Urinary bladder (tissue), 4 donors: Measurements from ENCODE around the gene VAMP5. TPM values are rescaled to one million over a fixed set of nuclear protein-coding genes. Genes with fewer than 3 reads are reported as not detected.
"Not testable (repeated sequence)": the region's sequence is repeated elsewhere in the genome, so short reads cannot be mapped to it uniquely, and the experiment has no call there.

Experiments used
- DNase-seq: peaks from one replicate; pipeline ENCODE4 v3.0.0-alpha.2; 2015; ENCODE audit errors: extremely low spot score
- H3K27ac ChIP-seq: one replicate; pipeline ENCODE4 v1.5.1; 2013; ENCODE audit warnings: low read depth, mild to moderate bottlenecking, moderate library complexity
- H3K36me3 ChIP-seq: one replicate; pipeline ENCODE4 v1.6.1; 2013; ENCODE audit warnings: mild to moderate bottlenecking, moderate library complexity; ENCODE audit not compliant: insufficient read depth
- H3K4me1 ChIP-seq: one replicate; pipeline ENCODE4 v1.6.1; 2013; ENCODE audit warnings: mild to moderate bottlenecking, moderate library complexity; ENCODE audit not compliant: insufficient read depth
- H3K4me3 ChIP-seq: one replicate; pipeline ENCODE4 v1.5.1; 2013; ENCODE audit warnings: low read depth, low read length
- WGBS: extraction: QIAGEN DNeasy Blood & Tissue Kit; methylation state at CpG from one replicate; pipeline ENCODE4 v1.1.7; 2013; 5-methylcytosine and 5-hydroxymethylcytosine counted together
- polyA plus RNA-seq: library from polyadenylated mRNA; stranded (reverse); fragments of 200-250 nt; gene quantifications from one replicate; pipeline ENCODE4 v1.2.3, GENCODE V29; 2013
- total RNA-seq: library from RNA; depleted of rRNA; stranded (reverse); fragments of >200 nt; gene quantifications from one replicate; pipeline ENCODE4 v1.2.3, GENCODE V29; 2014
- donor health status: healthy with polysubstance abuse.
- donor health status: healthy.

VAMP5 gene
- total and polyA plus RNA-seq, 2 donors: 8.0 to 157 TPM

GRCh38 chr2:85604568-85605339 is 20.5 kb downstream of the VAMP5 start:
- WGBS: 54% methylated on average over 6 of the region's 6 CpGs
- no peak overlapping the region for H3K27ac ChIP-seq
- DNase-seq: no peak
- no peaks in the 10 kb centered on the region for H3K36me3 ChIP-seq
- H3K4me3 ChIP-seq: no peak overlapping the region
- H3K4me1 ChIP-seq: no peaks in the 10 kb centered on the region

GRCh38 chr2:85605406-85606115 is 21.3 kb downstream of the VAMP5 start:
- no peak overlapping the region for H3K27ac ChIP-seq
- DNase-seq: peak; percentile 60
- 29% methylated on average over 4 of the region's 4 CpGs for WGBS
- H3K36me3 ChIP-seq: no peaks in the 10 kb centered on the region
- no peaks in the 10 kb centered on the region for H3K4me1 ChIP-seq
- no peak overlapping the region for H3K4me3 ChIP-seq

- WGBS: 57% methylated on average over 7 of the region's 7 CpGs
- Histone ChIP-seq H3K36me3 (no peaks in the 10 kb centered on the region), H3K27ac (no peak overlapping the region), H3K4me3 (no peak overlapping the region), H3K4me1 (no peaks in the 10 kb centered on the region)
- DNase-seq: no peak
Observed at GRCh38 chr2:85606116-85606455, 21.9 kb downstream of the VAMP5 start.

GRCh38 chr2:85607268-85608215 is 23.3 kb downstream of the VAMP5 start:
- H3K27ac ChIP-seq: no peak overlapping the region

GRCh38 chr2:85611217-85611704 is 27.0 kb downstream of the VAMP5 start:
- Histone ChIP-seq H3K4me3 (peak overlapping the region; percentile 83), H3K4me1 (no peaks in the 10 kb centered on the region), H3K27ac (peak overlapping the region; percentile 88), H3K36me3 (no peaks in the 10 kb centered on the region)
- WGBS: 6% methylated on average over 24 of the region's 24 CpGs
- DNase-seq: no peak

More at GRCh38 chr2:85607268-85608215, 23.3 kb downstream of the VAMP5 start:
- WGBS: 78% methylated on average over 9 of the region's 9 CpGs
- Histone ChIP-seq H3K4me3 (no peak overlapping the region), H3K4me1 (no peaks in the 10 kb centered on the region), H3K36me3 (no peaks in the 10 kb centered on the region)
- DNase-seq: no peak

- 8% methylated on average over 73 of the region's 73 CpGs for WGBS
- no peaks in the 10 kb centered on the region for H3K4me1 ChIP-seq
- peak within 1 kb of the TSS; percentile 83 for H3K4me3 ChIP-seq
- peak within 1 kb of the TSS; percentile 88 for H3K27ac ChIP-seq
- peak; percentile 81 for DNase-seq
- no peaks in the 10 kb centered on the region for H3K36me3 ChIP-seq
Observed at GRCh38 chr2:85611705-85612587, 27.7 kb downstream of the VAMP5 start, which contains the start of gene C2orf68. C2orf68 (minus strand) TSS chr2:85612066; CDS start chr2:85611984, 82 bp downstream.

- no peaks in the 10 kb centered on the region for H3K4me1 ChIP-seq
Observed at GRCh38 chr2:85613717-85614515, 29.7 kb downstream of the VAMP5 start.

GRCh38 chr2:85614757-85615156 is 30.5 kb downstream of the VAMP5 start:
- not testable (repeated sequence) for DNase-seq, H3K4me1 ChIP-seq, H3K4me3 ChIP-seq, H3K27ac ChIP-seq, H3K36me3 ChIP-seq
- 89% methylated on average over 7 of the region's 7 CpGs for WGBS

More at GRCh38 chr2:85613717-85614515, 29.7 kb downstream of the VAMP5 start:
- WGBS: 70% methylated on average over 10 of the region's 10 CpGs
- Histone ChIP-seq H3K36me3 (no peaks in the 10 kb centered on the region), H3K4me3 (no peak overlapping the region), H3K27ac (no peak overlapping the region)
- no peak for DNase-seq

- H3K36me3 ChIP-seq: peaks cover 3% of the 10 kb centered on the region
- no peak overlapping the region for H3K27ac ChIP-seq
- no peak overlapping the region for H3K4me3 ChIP-seq
- 83% methylated on average over 17 of the region's 17 CpGs for WGBS
- DNase-seq: no peak
- H3K4me1 ChIP-seq: no peaks in the 10 kb centered on the region
Observed at GRCh38 chr2:85615413-85615728, 31.1 kb downstream of the VAMP5 start.

- H3K4me1 ChIP-seq, H3K36me3 ChIP-seq, DNase-seq, H3K27ac ChIP-seq, H3K4me3 ChIP-seq: not testable (repeated sequence)
- WGBS: 74% methylated on average over 5 of the region's 5 CpGs
Observed at GRCh38 chr2:85617723-85618122, 33.5 kb downstream of the VAMP5 start.

- DNase-seq: no peak
- Histone ChIP-seq H3K36me3 (peaks cover 3% of the 10 kb centered on the region), H3K4me3 (no peak overlapping the region), H3K27ac (no peak overlapping the region), H3K4me1 (no peaks in the 10 kb centered on the region)
- WGBS: 96% methylated on average over 6 of the region's 6 CpGs
Observed at GRCh38 chr2:85619617-85620016, 35.4 kb downstream of the VAMP5 start.

GRCh38 chr2:85621338-85621737 is 37.1 kb downstream of the VAMP5 start:
- Histone ChIP-seq H3K27ac (no peak overlapping the region), H3K4me3 (no peak overlapping the region), H3K36me3 (peaks cover 6% of the 10 kb centered on the region), H3K4me1 (no peaks in the 10 kb centered on the region)
- DNase-seq: no peak
- 92% methylated on average over 1 of the region's 1 CpG for WGBS
